MM.1S (cell line): ENCODE measurements around the gene DSE.

Experiments used
- EZH2 ChIP-seq: fragments of 300-600 bp; sonication (generic); optimal IDR thresholded peaks from 2 replicates; pipeline ENCODE3; 2017; ENCODE audit warnings: low read depth, mild to moderate bottlenecking, antibody characterized with exemption, low read length, mixed read lengths
- EZH2phosphoT487 ChIP-seq: fragments of 300-600 bp; sonication (generic); IDR thresholded peaks from 2 replicates; pipeline ENCODE4 v1.6.1; 2018; ENCODE audit warnings: antibody characterized with exemption, low read length
- TF ChIP-seq, protein P1 (sequence below): fragments of 300-600 bp; sonication (generic); IDR thresholded peaks from 2 replicates; pipeline ENCODE4 v1.5.1; 2016; ENCODE audit warnings: antibody characterized with exemption, low read length, mixed read lengths

DNA sequence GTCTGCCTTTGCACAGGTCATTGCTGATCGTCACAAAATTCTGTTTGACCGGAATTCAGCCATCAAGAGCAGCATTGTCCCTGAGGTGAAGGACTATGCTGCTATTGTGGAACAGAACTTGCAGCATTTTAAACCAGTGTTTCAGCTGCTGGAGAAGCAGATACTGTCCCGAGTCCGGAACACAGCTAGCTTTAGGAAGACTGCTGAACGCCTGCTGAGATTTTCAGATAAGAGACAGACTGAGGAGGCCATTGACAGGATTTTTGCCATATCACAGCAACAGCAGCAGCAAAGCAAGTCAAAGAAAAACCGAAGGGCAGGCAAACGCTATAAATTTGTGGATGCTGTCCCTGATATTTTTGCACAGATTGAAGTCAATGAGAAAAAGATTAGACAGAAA lies 65.8 kb downstream of the DSE start:
- TF ChIP-seq, protein P1, sequence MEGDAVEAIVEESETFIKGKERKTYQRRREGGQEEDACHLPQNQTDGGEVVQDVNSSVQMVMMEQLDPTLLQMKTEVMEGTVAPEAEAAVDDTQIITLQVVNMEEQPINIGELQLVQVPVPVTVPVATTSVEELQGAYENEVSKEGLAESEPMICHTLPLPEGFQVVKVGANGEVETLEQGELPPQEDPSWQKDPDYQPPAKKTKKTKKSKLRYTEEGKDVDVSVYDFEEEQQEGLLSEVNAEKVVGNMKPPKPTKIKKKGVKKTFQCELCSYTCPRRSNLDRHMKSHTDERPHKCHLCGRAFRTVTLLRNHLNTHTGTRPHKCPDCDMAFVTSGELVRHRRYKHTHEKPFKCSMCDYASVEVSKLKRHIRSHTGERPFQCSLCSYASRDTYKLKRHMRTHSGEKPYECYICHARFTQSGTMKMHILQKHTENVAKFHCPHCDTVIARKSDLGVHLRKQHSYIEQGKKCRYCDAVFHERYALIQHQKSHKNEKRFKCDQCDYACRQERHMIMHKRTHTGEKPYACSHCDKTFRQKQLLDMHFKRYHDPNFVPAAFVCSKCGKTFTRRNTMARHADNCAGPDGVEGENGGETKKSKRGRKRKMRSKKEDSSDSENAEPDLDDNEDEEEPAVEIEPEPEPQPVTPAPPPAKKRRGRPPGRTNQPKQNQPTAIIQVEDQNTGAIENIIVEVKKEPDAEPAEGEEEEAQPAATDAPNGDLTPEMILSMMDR, result no peak
- TF ChIP-seq EZH2phosphoT487 (no peak), EZH2 (no peak)
